Memory B cell (primary cell): ENCODE data around the gene MALAT1.

Source experiments
- ATAC-seq: fragments of 150-1000 bp; cut with Tn5 transposase; 2 replicates; pipeline ENCODE4 v1.10.0; 2021; ENCODE audit warnings: low read depth, mild to moderate bottlenecking, moderate library complexity
- DNase-seq, 2 donors: peaks; one replicate each; pipeline ENCODE4 v3.0.0; 2022; ENCODE audit warnings: low spot score in 2 of 2
- H3K27ac Mint-ChIP-seq: one replicate; pipeline ENCODE4 v1.8.0; 2022; ENCODE audit warnings: mild to moderate bottlenecking, moderate library complexity, mixed read lengths
- H3K27me3 Mint-ChIP-seq: one replicate; pipeline ENCODE4 v1.8.0; 2022; ENCODE audit warnings: mixed read lengths
- H3K36me3 Mint-ChIP-seq: one replicate; pipeline ENCODE4 v1.8.0; 2022; ENCODE audit warnings: mild to moderate bottlenecking, mixed read lengths
- H3K4me1 Mint-ChIP-seq: one replicate; pipeline ENCODE4 v1.8.0; 2022; ENCODE audit warnings: mixed read lengths
- H3K4me3 Mint-ChIP-seq: one replicate; pipeline ENCODE4 v1.8.0; 2022; ENCODE audit warnings: mild to moderate bottlenecking, moderate library complexity, mixed read lengths
- H3K9me3 Mint-ChIP-seq: one replicate; pipeline ENCODE4 v1.8.0; 2022; ENCODE audit warnings: mixed read lengths

MALAT1 gene

GRCh38 chr11:65488273-65489034 is 10.4 kb upstream of the MALAT1 start:
- ATAC-seq = no peak
- Mint-ChIP-seq H3K36me3 (no peaks in the 10 kb centered on the region), H3K27me3 (no peaks in the 10 kb centered on the region), H3K4me1 (peaks cover 38% of the 10 kb centered on the region), H3K9me3 (no peaks in the 10 kb centered on the region), H3K27ac (no peak overlapping the region), H3K4me3 (no peak overlapping the region)
- DNase-seq = no peak

GRCh38 chr11:65489035-65489705 is 9.7 kb upstream of the MALAT1 start:
- H3K27me3 Mint-ChIP-seq = no peaks in the 10 kb centered on the region
- no peak overlapping the region for H3K27ac Mint-ChIP-seq
- H3K36me3 Mint-ChIP-seq = no peaks in the 10 kb centered on the region
- DNase-seq (no peak), ATAC-seq (no peak)
- no peak overlapping the region for H3K4me3 Mint-ChIP-seq
- no peaks in the 10 kb centered on the region for H3K9me3 Mint-ChIP-seq
- peaks cover 42% of the 10 kb centered on the region for H3K4me1 Mint-ChIP-seq

- no peaks in the 10 kb centered on the region for H3K27me3 Mint-ChIP-seq
- DNase-seq = no peak
- H3K9me3 Mint-ChIP-seq = no peaks in the 10 kb centered on the region
- no peak overlapping the region for H3K27ac Mint-ChIP-seq
- peaks cover 47% of the 10 kb centered on the region for H3K4me1 Mint-ChIP-seq
- H3K4me3 Mint-ChIP-seq = no peak overlapping the region
- no peak for ATAC-seq
- H3K36me3 Mint-ChIP-seq = no peaks in the 10 kb centered on the region
Measured at GRCh38 chr11:65489706-65490320, 9.0 kb upstream of the MALAT1 start.

- H3K27ac Mint-ChIP-seq = peak overlapping the region; percentile 77
- H3K27me3 Mint-ChIP-seq = no peaks in the 10 kb centered on the region
- DNase-seq (no peak), ATAC-seq (no peak)
- H3K36me3 Mint-ChIP-seq = no peaks in the 10 kb centered on the region
- no peaks in the 10 kb centered on the region for H3K9me3 Mint-ChIP-seq
- peaks cover 47% of the 10 kb centered on the region for H3K4me1 Mint-ChIP-seq
- no peak overlapping the region for H3K4me3 Mint-ChIP-seq
Measured at GRCh38 chr11:65491163-65491465, 7.7 kb upstream of the MALAT1 start.

GRCh38 chr11:65491614-65492386 is 7.0 kb upstream of the MALAT1 start:
- no peaks in the 10 kb centered on the region for H3K36me3 Mint-ChIP-seq
- peak; percentile 53 for ATAC-seq
- H3K4me3 Mint-ChIP-seq = peak overlapping the region; percentile 66
- peak overlapping the region; percentile 77 for H3K27ac Mint-ChIP-seq
- no peaks in the 10 kb centered on the region for H3K27me3 Mint-ChIP-seq
- H3K9me3 Mint-ChIP-seq = no peaks in the 10 kb centered on the region
- peaks cover 48% of the 10 kb centered on the region for H3K4me1 Mint-ChIP-seq
- no peak for DNase-seq

- H3K4me3 Mint-ChIP-seq = peak overlapping the region; percentile 66
- no peaks in the 10 kb centered on the region for H3K9me3 Mint-ChIP-seq
- DNase-seq = no peak
- ATAC-seq = no peak
- no peaks in the 10 kb centered on the region for H3K27me3 Mint-ChIP-seq
- H3K4me1 Mint-ChIP-seq = peaks cover 52% of the 10 kb centered on the region
- no peaks in the 10 kb centered on the region for H3K36me3 Mint-ChIP-seq
- H3K27ac Mint-ChIP-seq = peak overlapping the region; percentile 77
Measured at GRCh38 chr11:65492387-65492636, 6.5 kb upstream of the MALAT1 start.

GRCh38 chr11:65492637-65493366 is 6.0 kb upstream of the MALAT1 start:
- Mint-ChIP-seq H3K9me3 (no peaks in the 10 kb centered on the region), H3K27ac (peak overlapping the region; percentile 77), H3K4me1 (peaks cover 51% of the 10 kb centered on the region), H3K27me3 (no peaks in the 10 kb centered on the region), H3K36me3 (no peaks in the 10 kb centered on the region), H3K4me3 (peak overlapping the region; percentile 66)
- ATAC-seq (no peak), DNase-seq (no peak)

- Mint-ChIP-seq H3K27ac (peak overlapping the region; percentile 77), H3K9me3 (no peaks in the 10 kb centered on the region), H3K4me3 (peak overlapping the region; percentile 66), H3K36me3 (no peaks in the 10 kb centered on the region), H3K4me1 (peaks cover 45% of the 10 kb centered on the region), H3K27me3 (no peaks in the 10 kb centered on the region)
- ATAC-seq (no peak), DNase-seq (no peak)
Measured at GRCh38 chr11:65493367-65494176, 5.3 kb upstream of the MALAT1 start.

- no peak overlapping the region for H3K27ac Mint-ChIP-seq
- peaks cover 1% of the 10 kb centered on the region for H3K36me3 Mint-ChIP-seq
- H3K27me3 Mint-ChIP-seq = no peaks in the 10 kb centered on the region
- ATAC-seq (no peak), DNase-seq (no peak)
- H3K4me1 Mint-ChIP-seq = peaks cover 32% of the 10 kb centered on the region
- H3K9me3 Mint-ChIP-seq = no peaks in the 10 kb centered on the region
- H3K4me3 Mint-ChIP-seq = peak overlapping the region; percentile 29
Measured at GRCh38 chr11:65496304-65497140, 2.3 kb upstream of the MALAT1 start.

GRCh38 chr11:65497141-65498041 is 1.5 kb upstream of the MALAT1 start:
- H3K9me3 Mint-ChIP-seq = no peaks in the 10 kb centered on the region
- peaks cover 25% of the 10 kb centered on the region for H3K4me1 Mint-ChIP-seq
- ATAC-seq = peak; percentile 75
- peak; percentile 92 to 94 for DNase-seq
- no peaks in the 10 kb centered on the region for H3K27me3 Mint-ChIP-seq
- H3K27ac Mint-ChIP-seq = no peak overlapping the region
- peaks cover 1% of the 10 kb centered on the region for H3K36me3 Mint-ChIP-seq
- H3K4me3 Mint-ChIP-seq = no peak overlapping the region

- Mint-ChIP-seq H3K27me3 (no peaks in the 10 kb centered on the region), H3K4me1 (peaks cover 22% of the 10 kb centered on the region), H3K4me3 (no peak overlapping the region), H3K36me3 (peaks cover 1% of the 10 kb centered on the region), H3K27ac (no peak overlapping the region), H3K9me3 (no peaks in the 10 kb centered on the region)
- ATAC-seq (peak; percentile 20), DNase-seq (peak; percentile 56 to 58)
Measured at GRCh38 chr11:65498042-65498726, 661 bp upstream of the MALAT1 start.

GRCh38 chr11:65498727-65498976 is 193 bp upstream of the MALAT1 start:
- Mint-ChIP-seq H3K27me3 (no peaks in the 10 kb centered on the region), H3K4me3 (no peak overlapping the region), H3K27ac (no peak overlapping the region), H3K4me1 (peaks cover 23% of the 10 kb centered on the region), H3K9me3 (no peaks in the 10 kb centered on the region), H3K36me3 (peaks cover 3% of the 10 kb centered on the region)
- ATAC-seq = no peak
- DNase-seq = no peak
